CD4-positive, alpha-beta T cell (primary cell): ENCODE measurements around the gene MTUS2. TPM values are rescaled to one million over a fixed set of nuclear protein-coding genes. Genes with fewer than 3 reads are reported as not detected.

Experiments
- ATAC-seq: fragments of 200-7000 bp; cut with Tn5 transposase; one replicate; pipeline ENCODE4 v1.10.0; 2022; ENCODE audit warnings: mild to moderate bottlenecking; ENCODE audit not compliant: poor library complexity
- CTCF ChIA-PET: fragments of 350-600 bp; sonication (Branson Sonifier 250); formaldehyde crosslinking; loops from one replicate; lab custom pipeline; 2021; ENCODE audit warnings: antibody characterized with exemption, inconsistent platforms; lab: Charles Lee
- POLR2A ChIA-PET: fragments of 350-600 bp; sonication (Branson Sonifier 250); formaldehyde crosslinking; loops from one replicate; lab custom pipeline; 2021; ENCODE audit warnings: antibody characterized with exemption, inconsistent platforms; lab: Charles Lee
- DNase-seq, 14 experiments: peaks; one replicate each; pipeline ENCODE4 v3.0.0-alpha.2; 2013 to 2020; ENCODE audit warnings: mixed read lengths in 2 of 14
- H3K27ac ChIP-seq, 2 donors: one replicate each; pipeline versions ENCODE4 v1.5.1 to v1.7.0; 2013; ENCODE audit warnings: low read length in 2 of 2, low read depth in 1 of 2, mild to moderate bottlenecking in 1 of 2
- H3K27me3 ChIP-seq, 2 experiments: 1 replicate in 1 of 2; 2 replicates in 1 of 2; pipeline versions ENCODE4 v1.6.1 to v1.7.0; 2013; ENCODE audit warnings: low read length in 2 of 2, control low read depth in 1 of 2, mild to moderate bottlenecking in 1 of 2, moderate library complexity in 1 of 2; ENCODE audit not compliant: insufficient read depth in 2 of 2, control insufficient read depth in 1 of 2
- H3K36me3 ChIP-seq: one replicate; pipeline ENCODE4 v1.6.1; 2013; ENCODE audit warnings: low read length, control low read depth; ENCODE audit not compliant: insufficient read depth
- H3K4me1 ChIP-seq: one replicate; pipeline ENCODE4 v1.6.1; 2013; ENCODE audit warnings: low read length, control low read depth; ENCODE audit not compliant: insufficient read depth
- H3K4me3 ChIP-seq: one replicate; pipeline ENCODE4 v1.5.1; 2013; ENCODE audit warnings: mild to moderate bottlenecking, low read length, moderate library complexity
- H3K9me3 ChIP-seq, 2 experiments: 1 replicate in 1 of 2; 2 replicates in 1 of 2; pipeline versions ENCODE4 v1.6.1 to v1.7.0; 2013; ENCODE audit warnings: low read length in 2 of 2, mild to moderate bottlenecking in 2 of 2, control low read depth in 1 of 2, moderate library complexity in 1 of 2; ENCODE audit not compliant: control insufficient read depth in 1 of 2, insufficient read depth in 1 of 2
- H3K27ac Mint-ChIP-seq: one replicate; pipeline ENCODE4 v1.8.0; 2020; ENCODE audit warnings: mixed read lengths
- H3K27me3 Mint-ChIP-seq: one replicate; pipeline ENCODE4 v1.8.0; 2021; ENCODE audit warnings: mixed read lengths
- H3K36me3 Mint-ChIP-seq: one replicate; pipeline ENCODE4 v1.8.0; 2021; ENCODE audit warnings: low read depth, mixed read lengths
- H3K4me1 Mint-ChIP-seq: one replicate; pipeline ENCODE4 v1.8.0; 2021; ENCODE audit warnings: low read depth, mixed read lengths
- H3K4me3 Mint-ChIP-seq: one replicate; pipeline ENCODE4 v1.8.0; 2020; ENCODE audit warnings: mild to moderate bottlenecking, mixed read lengths
- H3K9me3 Mint-ChIP-seq: one replicate; pipeline ENCODE4 v1.8.0; 2020; ENCODE audit warnings: mixed read lengths
- intact Hi-C, 2 experiments: fragments of 100-400 bp; cut with DNase I in 1 of 2; cut with micrococcal nuclease in 1 of 2; formaldehyde crosslinking; loops; one replicate each; pipeline versions ENCODE4 v1.15.1 to v1.9.0; 2023 to 2025; cut with DNase I, micrococcal nuclease
- total RNA-seq, 174 experiments: library from RNA in 2 of 174; stranded (reverse) in 2 of 174; gene quantifications; one replicate each; pipeline ENCODE4 v1.2.3 and lab custom pipeline; 2021 to 2026
- TF ChIP-seq, protein P1 (sequence below): fragments of 200-600 bp; IDR thresholded peaks from one replicate; pipeline ENCODE4 v1.8.0; 2022; ENCODE audit warnings: antibody characterized with exemption, mild to moderate bottlenecking

The MTUS2 gene
- total RNA-seq, 2 experiments from 2014 or later, result 0.38 to 0.81 TPM

DNA sequence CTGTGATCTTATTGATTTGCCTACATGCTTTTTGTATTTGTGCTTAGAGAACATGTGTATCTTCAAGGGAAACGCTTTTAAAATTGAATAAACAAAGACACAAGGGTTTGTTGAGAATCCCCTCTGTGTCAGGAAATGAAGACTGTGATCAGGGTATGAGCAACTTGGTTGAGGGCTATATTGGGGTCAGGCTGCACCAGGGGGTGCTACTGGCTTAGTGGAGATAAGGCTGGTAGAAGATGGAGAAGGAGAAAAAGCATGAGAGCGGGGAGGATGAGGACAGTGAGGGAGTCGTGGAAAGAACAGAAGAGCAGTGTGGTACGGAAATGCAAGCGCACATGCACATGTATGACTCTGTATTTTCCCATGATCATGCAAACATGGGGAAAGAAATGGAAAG is 201.6 kb downstream of the MTUS2 start:
- TF ChIP-seq, protein P1, sequence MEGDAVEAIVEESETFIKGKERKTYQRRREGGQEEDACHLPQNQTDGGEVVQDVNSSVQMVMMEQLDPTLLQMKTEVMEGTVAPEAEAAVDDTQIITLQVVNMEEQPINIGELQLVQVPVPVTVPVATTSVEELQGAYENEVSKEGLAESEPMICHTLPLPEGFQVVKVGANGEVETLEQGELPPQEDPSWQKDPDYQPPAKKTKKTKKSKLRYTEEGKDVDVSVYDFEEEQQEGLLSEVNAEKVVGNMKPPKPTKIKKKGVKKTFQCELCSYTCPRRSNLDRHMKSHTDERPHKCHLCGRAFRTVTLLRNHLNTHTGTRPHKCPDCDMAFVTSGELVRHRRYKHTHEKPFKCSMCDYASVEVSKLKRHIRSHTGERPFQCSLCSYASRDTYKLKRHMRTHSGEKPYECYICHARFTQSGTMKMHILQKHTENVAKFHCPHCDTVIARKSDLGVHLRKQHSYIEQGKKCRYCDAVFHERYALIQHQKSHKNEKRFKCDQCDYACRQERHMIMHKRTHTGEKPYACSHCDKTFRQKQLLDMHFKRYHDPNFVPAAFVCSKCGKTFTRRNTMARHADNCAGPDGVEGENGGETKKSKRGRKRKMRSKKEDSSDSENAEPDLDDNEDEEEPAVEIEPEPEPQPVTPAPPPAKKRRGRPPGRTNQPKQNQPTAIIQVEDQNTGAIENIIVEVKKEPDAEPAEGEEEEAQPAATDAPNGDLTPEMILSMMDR, result no peak
- DNase-seq (no peak), ATAC-seq (no peak)
- no peak overlapping the region for H3K4me3 Mint-ChIP-seq
- H3K27ac Mint-ChIP-seq, result no peak overlapping the region
- Histone ChIP-seq H3K36me3 (no peaks in the 10 kb centered on the region), H3K27ac (no peak overlapping the region), H3K9me3 (no peaks in the 10 kb centered on the region), H3K4me1 (peaks cover 4% of the 10 kb centered on the region), H3K27me3 (no peaks in the 10 kb centered on the region), H3K4me3 (no peak overlapping the region)
- no peaks in the 10 kb centered on the region for H3K9me3 Mint-ChIP-seq
- ChIA-PET CTCF (no interaction called here), POLR2A (no interaction called here)
- no peaks in the 10 kb centered on the region for H3K36me3 Mint-ChIP-seq
- peaks cover 13% of the 10 kb centered on the region for H3K4me1 Mint-ChIP-seq
- no peaks in the 10 kb centered on the region for H3K27me3 Mint-ChIP-seq
- intact Hi-C loops, result no loop called here

GRCh38 chr13:29022410-29022809 is 202.3 kb downstream of the MTUS2 start:
- Mint-ChIP-seq H3K4me1 (peaks cover 13% of the 10 kb centered on the region), H3K27me3 (no peaks in the 10 kb centered on the region), H3K4me3 (no peak overlapping the region), H3K27ac (no peak overlapping the region), H3K36me3 (no peaks in the 10 kb centered on the region), H3K9me3 (no peaks in the 10 kb centered on the region)
- TF ChIP-seq, protein P1, result no peak
- no peaks in the 10 kb centered on the region for H3K27me3 ChIP-seq
- DNase-seq (no peak), ATAC-seq (no peak)
- intact Hi-C loops, result no loop called here
- no peak overlapping the region for H3K4me3 ChIP-seq
- no peak overlapping the region for H3K27ac ChIP-seq
- POLR2A ChIA-PET, result no interaction called here
- CTCF ChIA-PET, result no interaction called here
- H3K9me3 ChIP-seq, result peaks cover 0 to 2% of the 10 kb centered on the region in 2 experiments
- no peaks in the 10 kb centered on the region for H3K36me3 ChIP-seq
- H3K4me1 ChIP-seq, result peaks cover 4% of the 10 kb centered on the region

DNA sequence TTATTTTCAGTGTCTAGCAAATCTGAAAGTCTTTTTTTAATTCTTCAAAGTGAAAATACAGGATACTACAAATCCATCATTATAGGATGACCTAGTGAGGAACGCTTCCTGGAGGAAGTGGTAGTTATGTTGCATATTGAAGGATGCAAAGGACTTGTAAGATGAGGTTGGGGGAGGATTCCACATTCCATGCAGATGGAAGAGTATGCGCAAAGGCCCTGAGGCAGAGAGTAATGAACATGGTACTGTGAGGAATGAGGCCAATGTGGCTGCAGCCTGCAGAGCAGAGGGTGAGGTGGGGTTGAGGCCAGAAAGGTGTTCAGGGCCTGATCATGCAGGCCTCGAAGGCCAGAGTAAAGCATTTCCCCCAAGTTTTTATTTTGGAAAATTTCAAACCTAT is 202.8 kb downstream of the MTUS2 start:
- no peaks in the 10 kb centered on the region for H3K36me3 Mint-ChIP-seq
- H3K9me3 ChIP-seq, result peaks cover 0 to 5% of the 10 kb centered on the region in 2 experiments
- no peaks in the 10 kb centered on the region for H3K27me3 Mint-ChIP-seq
- intact Hi-C loops, result no loop called here
- H3K9me3 Mint-ChIP-seq, result no peaks in the 10 kb centered on the region
- no peaks in the 10 kb centered on the region for H3K27me3 ChIP-seq
- H3K4me3 ChIP-seq, result no peak overlapping the region
- peaks cover 13% of the 10 kb centered on the region for H3K4me1 Mint-ChIP-seq
- CTCF ChIA-PET, result no interaction called here
- H3K27ac Mint-ChIP-seq, result no peak overlapping the region
- no peak overlapping the region for H3K4me3 Mint-ChIP-seq
- H3K27ac ChIP-seq, result no peak overlapping the region
- ATAC-seq (no peak), DNase-seq (no peak)
- peaks cover 4% of the 10 kb centered on the region for H3K4me1 ChIP-seq
- TF ChIP-seq, protein P1, result no peak
- H3K36me3 ChIP-seq, result no peaks in the 10 kb centered on the region
- POLR2A ChIA-PET, result no interaction called here
